Chondrocyte (in vitro differentiated cells): ENCODE results near the gene KLC1. TPM values are rescaled to one million over a fixed set of nuclear protein-coding genes. Genes with fewer than 3 reads are reported as not detected.
A peak's percentile ranks its signal among the peaks of the same experiment; 100 is the strongest.

Experiments used
- DNase-seq: peaks from one replicate; pipeline ENCODE4 v3.0.0; 2021; ENCODE audit warnings: mixed read lengths, low spot score
- H3K27ac Mint-ChIP-seq: one replicate; pipeline ENCODE4 v1.8.0; 2021; ENCODE audit warnings: mild to moderate bottlenecking, moderate library complexity, mixed read lengths; ENCODE audit not compliant: unreplicated experiment
- H3K27me3 Mint-ChIP-seq: 2 replicates; pipeline ENCODE4 v1.8.0; 2021; ENCODE audit warnings: low read depth, mixed read lengths
- H3K36me3 Mint-ChIP-seq: 2 replicates; pipeline ENCODE4 v1.8.0; 2021; ENCODE audit warnings: low read depth, mixed read lengths
- H3K4me1 Mint-ChIP-seq: 2 replicates; pipeline ENCODE4 v1.8.0; 2021; ENCODE audit warnings: low read depth, mild to moderate bottlenecking, mixed read lengths
- H3K4me3 Mint-ChIP-seq: one replicate; pipeline ENCODE4 v1.8.0; 2021; ENCODE audit warnings: mild to moderate bottlenecking, moderate library complexity, mixed read lengths; ENCODE audit not compliant: unreplicated experiment
- H3K9me3 Mint-ChIP-seq: 2 replicates; pipeline ENCODE4 v1.8.0; 2021; ENCODE audit warnings: low read depth, mixed read lengths
- CTCF ChIP-seq: fragments of 200-600 bp; sonication (generic); IDR thresholded peaks from 2 replicates; pipeline ENCODE4 v1.5.0; 2021; ENCODE audit warnings: antibody characterized with exemption, mild to moderate bottlenecking, moderate library complexity
- long read RNA-seq: library from polyadenylated mRNA; stranded (forward); transcript quantifications from one replicate; pipeline ENCODE4 v2.0.0, GENCODE V29; 2021
- total RNA-seq: library from RNA; stranded (reverse); gene quantifications from 3 replicates; pipeline ENCODE4 v1.2.1, GENCODE V29; 2021

Gene KLC1
- total RNA-seq = 188 to 226 TPM (median 190 TPM) in 3 replicates
- long read RNA-seq, full-length matches to known transcripts = 146 of 244 reads
- long read RNA-seq, partial matches to known transcripts = 9 of 244 reads
- long read RNA-seq, other reads (novel, unspliced or antisense) = 89 of 244 reads

GRCh38 chr14:103628684-103629502 lies at the start of gene KLC1:
KLC1 (plus strand) TSS chr14:103629211; CDS start chr14:103654565, 25,354 bp downstream.
- H3K36me3 Mint-ChIP-seq = peaks cover 3% of the 10 kb centered on the region
- H3K27me3 Mint-ChIP-seq = no peaks in the 10 kb centered on the region
- TF ChIP-seq CTCF = peak; percentile 39
- H3K27ac Mint-ChIP-seq = peak within 1 kb of the TSS; percentile 97
- no peak for DNase-seq
- peaks cover 43% of the 10 kb centered on the region for H3K4me1 Mint-ChIP-seq
- H3K4me3 Mint-ChIP-seq = peak within 1 kb of the TSS; percentile 86
- H3K9me3 Mint-ChIP-seq = no peaks in the 10 kb centered on the region

- H3K27ac Mint-ChIP-seq = peak overlapping the region; percentile 36
- DNase-seq = no peak
- peaks cover 12% of the 10 kb centered on the region for H3K4me1 Mint-ChIP-seq
- no peaks in the 10 kb centered on the region for H3K9me3 Mint-ChIP-seq
- TF ChIP-seq CTCF = no peak
- H3K36me3 Mint-ChIP-seq = peaks cover 8% of the 10 kb centered on the region
- H3K27me3 Mint-ChIP-seq = no peaks in the 10 kb centered on the region
- no peak overlapping the region for H3K4me3 Mint-ChIP-seq
Measured at GRCh38 chr14:103581206-103581605, 47.8 kb upstream of the KLC1 start.

- Mint-ChIP-seq H3K27ac (no peak overlapping the region), H3K27me3 (no peaks in the 10 kb centered on the region), H3K36me3 (peaks cover 8% of the 10 kb centered on the region), H3K4me1 (peaks cover 2% of the 10 kb centered on the region), H3K9me3 (no peaks in the 10 kb centered on the region), H3K4me3 (no peak overlapping the region)
- DNase-seq = no peak
- TF ChIP-seq CTCF = no peak
Measured at GRCh38 chr14:103581954-103582703, 46.9 kb upstream of the KLC1 start.

GRCh38 chr14:103584326-103584915 lies 44.6 kb upstream of the KLC1 start:
- H3K27me3 Mint-ChIP-seq = no peaks in the 10 kb centered on the region
- no peak overlapping the region for H3K4me3 Mint-ChIP-seq
- H3K36me3 Mint-ChIP-seq = peaks cover 7% of the 10 kb centered on the region
- no peak for TF ChIP-seq CTCF
- no peaks in the 10 kb centered on the region for H3K4me1 Mint-ChIP-seq
- no peak for DNase-seq
- H3K27ac Mint-ChIP-seq = no peak overlapping the region
- H3K9me3 Mint-ChIP-seq = no peaks in the 10 kb centered on the region

- no peak overlapping the region for H3K27ac Mint-ChIP-seq
- no peak for TF ChIP-seq CTCF
- no peaks in the 10 kb centered on the region for H3K9me3 Mint-ChIP-seq
- H3K4me3 Mint-ChIP-seq = no peak overlapping the region
- H3K36me3 Mint-ChIP-seq = peaks cover 2% of the 10 kb centered on the region
- no peak for DNase-seq
- peaks cover 26% of the 10 kb centered on the region for H3K4me1 Mint-ChIP-seq
- H3K27me3 Mint-ChIP-seq = no peaks in the 10 kb centered on the region
Measured at GRCh38 chr14:103593577-103593976, 35.4 kb upstream of the KLC1 start.
